ENCODE data around the gene LIMA1.
A peak's percentile ranks its signal among the peaks of the same experiment; 100 is the strongest.
"Not testable (repeated sequence)": the region's sequence is repeated elsewhere in the genome, so short reads cannot be mapped to it uniquely, and the experiment has no call there.

Gene LIMA1

DNA sequence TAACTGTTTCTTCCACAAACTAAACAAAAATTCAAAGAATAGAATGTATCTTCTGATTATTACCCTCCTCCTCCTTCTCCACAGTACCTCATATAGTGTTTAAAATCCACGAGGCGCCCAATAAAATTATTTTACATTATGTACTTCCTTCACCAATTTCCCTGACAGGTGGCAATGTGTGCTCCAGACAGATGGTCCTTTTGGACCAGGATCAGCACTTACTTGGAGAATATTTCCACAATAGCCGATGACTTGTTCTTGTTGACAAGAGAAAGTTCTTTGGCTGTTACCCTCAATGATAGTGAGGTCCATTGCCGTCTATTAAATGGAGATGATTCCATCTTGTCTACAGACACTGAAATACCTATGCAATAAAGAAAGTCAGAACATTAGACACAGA lies 34.9 kb downstream of the LIMA1 start:
- DNase-seq (ENCODE audit: low spot score), result no peak

GRCh38 chr12:50247665-50248064 lies 35.7 kb downstream of the LIMA1 start:
- not testable (repeated sequence) for DNase-seq (ENCODE audit: low spot score)

GRCh38 chr12:50246873-50247612 lies 36.3 kb downstream of the LIMA1 start:
- DNase-seq (ENCODE audit: low spot score), result no peak

- no peak for DNase-seq (ENCODE audit: low spot score)
These were observed 37.0 kb downstream of the LIMA1 start for GRCh38 chr12:50246197-50246865.

DNA sequence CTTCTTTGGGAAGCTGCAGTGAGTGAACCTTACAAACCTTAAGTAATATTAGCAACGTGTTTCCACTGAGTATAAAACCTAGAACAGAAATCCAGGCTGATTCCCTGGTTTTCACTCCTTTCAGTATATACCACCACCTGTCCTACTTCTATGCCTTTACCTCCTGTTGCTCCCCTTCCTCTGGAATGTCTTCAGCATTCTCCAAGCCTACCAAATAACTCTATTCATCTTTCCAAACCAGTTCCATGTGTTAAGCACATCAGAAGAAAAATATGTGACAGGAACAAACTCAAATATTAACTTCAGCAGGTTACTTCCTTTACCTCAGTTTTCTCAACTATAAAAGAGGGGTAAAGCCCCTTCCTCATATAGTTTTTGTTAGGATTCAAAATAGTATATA lies 39.8 kb downstream of the LIMA1 start:
- no peak for DNase-seq (ENCODE audit: low spot score)

DNA sequence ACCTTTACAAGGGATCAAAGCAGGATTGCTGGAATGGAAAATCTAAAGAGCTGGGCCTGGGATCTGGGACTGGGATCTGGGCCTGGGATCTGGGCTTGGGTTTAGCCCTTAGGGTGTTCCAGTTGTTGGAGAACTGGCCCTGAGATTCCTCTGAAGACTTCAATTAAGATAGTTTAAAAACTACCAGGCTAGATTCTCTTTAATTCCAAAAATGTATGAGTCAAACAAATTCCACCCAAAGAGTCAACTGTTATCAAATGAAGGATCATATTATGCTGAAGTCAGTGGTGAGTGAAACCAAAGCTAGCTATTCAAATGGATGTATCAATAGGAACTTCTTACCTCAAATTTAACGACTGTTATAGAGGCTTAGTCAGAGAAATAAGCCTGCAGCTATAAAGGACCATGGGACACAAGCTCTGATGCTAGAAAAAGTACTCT lies 40.5 kb downstream of the LIMA1 start:
- DNase-seq (ENCODE audit: low spot score), result no peak

- DNase-seq (ENCODE audit: low spot score), result no peak
These were observed 42.1 kb downstream of the LIMA1 start for GRCh38 chr12:50241178-50241577.

GRCh38 chr12:50240792-50241114 lies 42.6 kb downstream of the LIMA1 start:
- DNase-seq (ENCODE audit: low spot score), result no peak

DNA sequence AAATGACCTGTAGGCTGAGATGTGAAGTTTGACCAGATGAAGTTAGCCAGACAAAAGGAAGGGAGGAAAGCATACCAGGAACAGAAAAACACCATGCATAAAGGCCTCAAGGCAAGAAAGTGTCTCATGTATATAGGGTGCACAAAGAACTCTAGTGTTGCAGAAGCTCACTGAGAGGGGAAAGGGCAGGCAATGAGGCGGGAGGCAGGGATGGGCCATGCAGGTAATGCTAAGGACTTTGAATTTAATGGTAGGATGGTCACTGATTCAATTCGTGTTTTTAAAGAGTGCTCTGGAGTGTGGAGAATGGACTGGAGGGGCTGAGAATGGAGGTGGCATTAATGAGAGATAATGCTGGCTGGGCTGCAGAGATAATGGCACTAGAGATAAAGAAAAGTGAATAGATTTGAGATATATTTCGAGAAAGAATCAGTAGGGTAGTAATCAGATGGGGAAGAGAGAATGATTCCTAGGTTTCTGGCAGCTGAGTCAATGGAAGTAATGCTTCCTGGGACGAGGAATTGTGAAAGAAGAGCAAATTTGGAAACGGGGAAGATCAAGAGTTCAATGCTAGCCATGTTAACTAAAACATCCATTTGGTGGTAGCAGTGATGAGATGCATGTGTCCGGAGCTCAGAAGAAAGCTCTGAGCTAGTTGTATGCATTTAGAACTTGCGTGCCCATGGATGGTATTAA lies 43.1 kb downstream of the LIMA1 start:
- DNase-seq (ENCODE audit: low spot score), result no peak

DNA sequence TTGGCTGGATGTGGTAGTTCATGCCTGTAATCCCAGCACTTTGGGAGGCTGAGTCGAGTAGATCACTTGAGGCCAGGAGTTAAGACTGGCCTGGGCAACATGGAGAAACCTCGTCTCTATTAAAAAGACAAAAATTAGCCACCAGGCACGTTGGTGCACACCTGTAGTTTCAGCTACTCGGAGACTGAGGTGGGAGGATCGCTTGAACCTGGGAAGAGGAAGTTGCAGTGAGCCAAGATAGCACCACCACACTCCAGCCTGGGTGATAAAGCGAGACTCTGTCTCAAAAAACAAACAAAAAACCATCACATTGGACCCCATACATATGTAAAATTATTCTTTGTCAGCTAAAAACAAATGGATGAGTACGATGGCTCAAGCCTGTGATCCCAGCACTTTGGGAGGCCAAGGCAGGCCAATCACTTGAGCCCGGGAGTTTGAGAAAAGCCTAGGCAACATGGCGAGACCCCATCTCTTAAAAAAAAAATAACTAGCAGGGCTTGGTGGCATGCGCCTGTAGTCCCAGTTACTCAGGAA lies 43.9 kb downstream of the LIMA1 start:
- DNase-seq (ENCODE audit: low spot score), result no peak

GRCh38 chr12:50234347-50234746 lies 49.0 kb downstream of the LIMA1 start:
- no peak for DNase-seq (ENCODE audit: low spot score)

DNA sequence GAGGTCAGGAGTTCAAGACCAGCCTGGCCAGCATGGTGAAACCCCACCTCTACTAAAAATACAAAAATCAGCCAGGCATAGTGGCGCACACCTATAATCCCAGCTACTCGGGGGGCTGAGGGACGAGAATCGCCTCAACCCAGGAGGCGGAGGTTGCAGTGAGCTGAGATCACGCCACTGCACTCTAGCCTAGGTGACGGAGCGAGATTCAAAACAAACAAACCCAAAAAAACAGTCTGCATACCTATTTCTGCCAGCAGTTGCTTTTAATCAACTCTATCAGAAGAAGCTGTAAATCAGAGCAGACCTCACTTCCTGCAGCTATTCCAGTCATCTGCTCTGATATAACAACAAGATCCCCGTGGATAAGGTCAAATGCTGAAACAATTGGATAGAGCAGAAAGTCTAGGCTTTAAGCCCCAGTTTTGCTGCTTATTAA lies 50.5 kb downstream of the LIMA1 start:
- peak; percentile 28 for DNase-seq (ENCODE audit: low spot score)

DNA sequence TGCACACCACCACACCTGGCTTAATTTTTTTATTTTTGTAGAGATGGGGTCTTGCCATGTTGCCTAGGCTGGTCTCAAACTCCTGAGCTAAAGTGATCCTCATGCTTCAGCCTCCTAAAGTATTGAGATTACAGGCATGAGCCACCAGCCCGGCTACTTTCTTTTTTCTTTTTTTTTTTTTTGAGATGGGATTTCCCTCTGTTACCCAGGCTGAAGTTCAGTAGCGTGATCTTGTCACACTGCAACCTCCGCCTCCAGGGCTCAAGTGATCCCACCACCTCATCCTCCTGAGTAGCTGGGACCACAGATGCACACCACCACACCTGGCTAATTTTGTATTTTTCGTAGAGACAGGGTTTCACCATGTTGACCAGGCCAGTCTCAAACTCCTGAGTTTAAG lies 51.1 kb downstream of the LIMA1 start:
- DNase-seq (ENCODE audit: low spot score), result no peak

- DNase-seq (ENCODE audit: low spot score), result no peak
These were observed 52.0 kb downstream of the LIMA1 start for GRCh38 chr12:50231346-50231745.

DNA sequence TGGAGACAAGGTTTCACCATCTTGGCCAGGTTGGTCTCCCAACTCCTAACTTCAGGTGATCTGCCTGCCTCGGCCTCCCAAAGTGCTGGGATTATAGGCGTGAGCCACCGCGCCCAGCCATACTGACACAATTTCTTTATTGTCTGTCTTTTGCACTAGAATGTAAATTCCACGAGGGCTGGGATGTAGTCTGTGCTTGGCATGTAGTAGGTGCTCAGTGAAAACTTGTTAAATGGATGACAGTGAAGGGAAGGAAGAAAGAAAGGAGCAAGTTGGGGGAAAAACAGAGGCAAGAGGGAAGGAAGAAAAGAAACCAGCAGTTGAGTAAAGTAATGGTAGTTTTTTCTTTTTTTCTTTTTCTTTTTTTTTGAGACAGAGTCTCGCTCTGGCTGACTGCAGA lies 53.1 kb downstream of the LIMA1 start:
- DNase-seq (ENCODE audit: low spot score), result no peak

GRCh38 chr12:50224026-50224692 lies 59.2 kb downstream of the LIMA1 start:
- DNase-seq (ENCODE audit: low spot score), result no peak

DNA sequence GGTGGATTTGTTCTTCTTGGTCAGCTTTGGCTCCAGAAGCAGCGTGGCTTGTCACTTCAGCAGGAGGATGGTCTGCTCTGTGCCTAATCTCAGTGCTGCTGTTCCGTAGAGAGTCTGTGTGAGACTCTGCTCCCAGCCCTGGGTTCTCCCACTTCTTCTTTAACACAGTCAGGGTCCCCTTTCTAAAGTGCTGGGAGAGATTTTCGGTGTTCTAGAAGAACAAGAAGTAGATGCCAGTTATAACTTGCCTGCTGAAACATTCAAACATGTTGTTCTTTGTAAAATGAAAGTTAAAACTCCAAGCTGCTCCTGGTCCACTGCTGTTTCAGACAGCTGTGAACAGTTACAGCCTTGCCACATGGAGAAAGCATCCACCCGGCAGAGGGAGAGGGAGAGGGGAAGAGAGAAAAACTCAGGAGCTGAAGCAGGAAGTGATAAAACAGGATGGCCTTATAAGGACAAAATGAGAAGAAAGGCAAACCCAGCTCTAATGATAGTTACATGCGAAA lies 61.0 kb downstream of the LIMA1 start:
- peak; percentile 95 for DNase-seq (ENCODE audit: low spot score)

- peak; percentile 96 for DNase-seq (ENCODE audit: low spot score)
These were observed 61.9 kb downstream of the LIMA1 start for GRCh38 chr12:50221228-50222008.

GRCh38 chr12:50220363-50220995 lies 62.8 kb downstream of the LIMA1 start:
- DNase-seq (ENCODE audit: low spot score), result peak; percentile 36

- DNase-seq (ENCODE audit: low spot score), result no peak
These were observed 63.8 kb downstream of the LIMA1 start for GRCh38 chr12:50219544-50219943.
